SK-N-SH (cell line): Measurements from ENCODE around the gene TP53I11. TPM values are rescaled to one million over a fixed set of nuclear protein-coding genes. Genes with fewer than 3 reads are reported as not detected.

Source experiments
- CTCF ChIA-PET: fragments of 300-600, 350-600 bp; formaldehyde crosslinking; extraction: SDS; loops from one replicate; lab custom pipeline; 2021; lab: Yijun Ruan, JAX
- POLR2A ChIA-PET: fragments of 350-600 bp; sonication (Branson Sonifier 250); formaldehyde crosslinking; extraction: SDS; loops from one replicate; lab custom pipeline; 2020; ENCODE audit warnings: antibody characterized with exemption, inconsistent platforms; lab: Yijun Ruan, JAX
- DNase-seq: peaks from one replicate; pipeline ENCODE4 v3.0.0; 2012
- H2AFZ ChIP-seq: fragments of 200-600 bp; sonication (generic); 2 replicates; pipeline ENCODE4 v1.8.1; 2016; ENCODE audit warnings: antibody characterized with exemption, mild to moderate bottlenecking, low read depth
- H3F3A ChIP-seq: fragments of 200-600 bp; sonication (generic); replicated peaks from 2 replicates; pipeline ENCODE3; 2016; ENCODE audit warnings: antibody characterized with exemption, mild to moderate bottlenecking; ENCODE audit not compliant: insufficient read depth
- H3K27ac ChIP-seq, 2 experiments: fragments of 200-500 bp in 1 of 2; fragments of 200-600 bp in 1 of 2; sonication (Bioruptor generic) in 1 of 2; sonication (generic), shearing (Covaris generic) in 1 of 2; 2 replicates each; pipeline versions ENCODE4 v1.5.1 to v1.6.1; 2014 to 2016; ENCODE audit warnings: low read depth in 2 of 2, inconsistent platforms in 1 of 2, low read length in 1 of 2, mild to moderate bottlenecking in 1 of 2, mixed read lengths in 1 of 2
- H3K27me3 ChIP-seq: fragments of 200-600 bp; sonication (generic), shearing (Covaris generic); 2 replicates; pipeline ENCODE4 v1.6.1; 2016; ENCODE audit warnings: mixed run types; ENCODE audit not compliant: insufficient read depth
- H3K36me3 ChIP-seq, 2 experiments: fragments of 200-500 bp in 1 of 2; fragments of 200-600 bp in 1 of 2; sonication (Bioruptor generic) in 1 of 2; sonication (generic) in 1 of 2; replicated peaks in 1 of 2; 2 replicates each; pipeline versions ENCODE3 to v1.5.1; 2014 to 2016; ENCODE audit warnings: low read length in 1 of 2, mild to moderate bottlenecking in 1 of 2; ENCODE audit not compliant: insufficient read depth in 2 of 2, control insufficient read depth in 1 of 2
- H3K4me1 ChIP-seq, 2 experiments: fragments of 200-500 bp in 1 of 2; fragments of 200-600 bp in 1 of 2; sonication (Bioruptor generic) in 1 of 2; sonication (generic), shearing (Covaris generic) in 1 of 2; 2 replicates each; pipeline versions ENCODE4 v1.5.1 to v1.6.1; 2014 to 2016; ENCODE audit warnings: low read depth in 1 of 2, low read length in 1 of 2, mixed run types in 1 of 2; ENCODE audit not compliant: insufficient read depth in 2 of 2, control insufficient read depth in 1 of 2
- H3K4me2 ChIP-seq: fragments of 200-600 bp; sonication (generic), shearing (Covaris generic); 2 replicates; pipeline ENCODE4 v1.6.1; 2017; ENCODE audit warnings: mixed run types
- H3K4me3 ChIP-seq, 2 experiments: fragments of 200-500 bp in 1 of 2; fragments of 200-600 bp in 1 of 2; sonication (Bioruptor generic) in 1 of 2; sonication (generic), shearing (Covaris generic) in 1 of 2; 2 replicates each; pipeline versions ENCODE4 v1.5.1 to v1.8.1; 2014 to 2016; ENCODE audit warnings: low read depth in 2 of 2, inconsistent platforms in 1 of 2, low read length in 1 of 2, mild to moderate bottlenecking in 1 of 2, mixed read lengths in 1 of 2, moderate library complexity in 1 of 2
- H3K79me2 ChIP-seq: fragments of 200-600 bp; sonication (generic); 2 replicates; pipeline ENCODE4 v1.8.1; 2017; ENCODE audit warnings: mild to moderate bottlenecking; ENCODE audit not compliant: insufficient read depth
- H3K9ac ChIP-seq: fragments of 200-600 bp; sonication (generic); 2 replicates; pipeline ENCODE4 v1.6.1; 2017; ENCODE audit warnings: mixed run types
- H3K9me2 ChIP-seq: fragments of 200-600 bp; sonication (generic); 2 replicates; pipeline ENCODE4 v1.6.1; 2017; ENCODE audit warnings: mixed run types
- H3K9me3 ChIP-seq: fragments of 200-600 bp; sonication (generic); 2 replicates; pipeline ENCODE4 v1.6.1; 2017; ENCODE audit warnings: mixed run types, mild to moderate bottlenecking, moderate library complexity
- H4K20me1 ChIP-seq: fragments of 200-600 bp; sonication (generic); 2 replicates; pipeline ENCODE4 v1.6.1; 2017; ENCODE audit warnings: mild to moderate bottlenecking, mixed run types; ENCODE audit not compliant: insufficient read depth
- CTCF ChIP-seq: fragments of 200-600 bp; sonication (generic); IDR thresholded peaks from 2 replicates; pipeline ENCODE4 v1.6.1; 2017; ENCODE audit warnings: antibody characterized with exemption, mild to moderate bottlenecking, moderate library complexity
- ELF1 ChIP-seq: IDR thresholded peaks from 2 replicates; pipeline ENCODE4 v1.4.0; 2012
- EP300 ChIP-seq, 2 experiments: IDR thresholded peaks; 2 replicates each; pipeline versions ENCODE4 v1.4.0 to v1.6.1; 2012; ENCODE audit warnings: borderline replicate concordance in 1 of 2, low read depth in 1 of 2, low read length in 1 of 2
- FOXJ3 ChIP-seq: sonication (generic); formaldehyde crosslinking; IDR thresholded peaks from 2 replicates; pipeline ENCODE4 v1.5.1; 2020; ENCODE audit warnings: mild to moderate bottlenecking, missing genetic modification reagents
- GABPA ChIP-seq: IDR thresholded peaks from 2 replicates; pipeline ENCODE4 v1.4.0; 2012; ENCODE audit warnings: low read depth, mild to moderate bottlenecking
- GATA2 ChIP-seq: sonication (generic); formaldehyde crosslinking; IDR thresholded peaks from 2 replicates; pipeline ENCODE4 v1.5.0; 2020; ENCODE audit warnings: mild to moderate bottlenecking, missing genetic modification reagents
- MAX ChIP-seq: IDR thresholded peaks from 2 replicates; pipeline ENCODE4 v1.4.0; 2012; ENCODE audit warnings: low read depth
- MXI1 ChIP-seq: IDR thresholded peaks from 2 replicates; pipeline ENCODE4 v1.6.1; 2012; ENCODE audit warnings: mild to moderate bottlenecking, low read depth, low read length, improper control_type of control experiment
- NFIC ChIP-seq: IDR thresholded peaks from 2 replicates; pipeline ENCODE4 v1.4.0; 2012; ENCODE audit warnings: borderline replicate concordance
- NRF1 ChIP-seq: IDR thresholded peaks from 2 replicates; pipeline ENCODE4 v1.6.1; 2012; ENCODE audit warnings: low read depth, mild to moderate bottlenecking, low read length
- PBX3 ChIP-seq: IDR thresholded peaks from 2 replicates; pipeline ENCODE4; 2012
- POLR2AphosphoS5 ChIP-seq: IDR thresholded peaks from 2 replicates; pipeline ENCODE4 v1.6.1; 2012; ENCODE audit warnings: low read depth, low read length
- REST ChIP-seq: IDR thresholded peaks from 2 replicates; pipeline ENCODE4 v1.6.1; 2012; ENCODE audit warnings: mild to moderate bottlenecking, low read depth, low read length, moderate library complexity
- RFX5 ChIP-seq: IDR thresholded peaks from 2 replicates; pipeline ENCODE4 v1.6.1; 2012; ENCODE audit warnings: mild to moderate bottlenecking, improper control_type of control experiment, low read length
- TAF1 ChIP-seq: IDR thresholded peaks from 2 replicates; pipeline ENCODE4 v1.6.1; 2012; ENCODE audit warnings: low read depth, mild to moderate bottlenecking, low read length, moderate library complexity, borderline replicate concordance
- TCF12 ChIP-seq: IDR thresholded peaks from 2 replicates; pipeline ENCODE4 v1.4.0; 2012
- TEAD4 ChIP-seq: IDR thresholded peaks from 2 replicates; pipeline ENCODE4 v1.4.0; 2012; ENCODE audit warnings: mild to moderate bottlenecking, borderline replicate concordance; ENCODE audit not compliant: insufficient read depth
- USF2 ChIP-seq: fragments of 150-350 bp; IDR thresholded peaks from 2 replicates; pipeline ENCODE4 v1.6.1; 2017; ENCODE audit warnings: antibody characterized with exemption, low read length, low read depth, borderline replicate concordance
- YY1 ChIP-seq: IDR thresholded peaks from 2 replicates; pipeline ENCODE4 v1.4.0; 2012; ENCODE audit warnings: low read depth, mild to moderate bottlenecking
- WGBS: methylation state at CpG from one replicate; pipeline ENCODE4 v1.1.6; 2017; ENCODE audit warnings: low lambda C conversion rate; 5-methylcytosine and 5-hydroxymethylcytosine counted together
- polyA plus RNA-seq, 3 experiments: library from polyadenylated mRNA; depleted of rRNA; stranded (reverse); fragments of >200 nt; gene quantifications; 2 replicates each; pipeline ENCODE4 v1.2.3, GENCODE V29; 2012

Gene TP53I11
- polyA plus RNA-seq, 1 of the 3 experiments (the other 2 are of a cell fraction), result 6.6 TPM

- Histone ChIP-seq H3K27me3 (peaks cover 6% of the 10 kb centered on the region; the same call in 1 of the 2 replicates), H3K27ac (no peak overlapping the region), H3F3A (no peaks in the 10 kb centered on the region), H3K4me2 (no peak overlapping the region), H3K9me2 (no peaks in the 10 kb centered on the region), H2AFZ (no peak overlapping the region), H3K9ac (no peak overlapping the region), H3K79me2 (no peaks in the 10 kb centered on the region), H3K36me3 (no peaks in the 10 kb centered on the region), H3K4me1 (no peaks in the 10 kb centered on the region; a peak in 1 of 4 replicates), H4K20me1 (no peaks in the 10 kb centered on the region), H3K4me3 (no peak overlapping the region), H3K9me3 (no peaks in the 10 kb centered on the region)
- DNase-seq, result no peak
- no peak for TF ChIP-seq EP300 (IDR thresholded peaks at IDR 0.05; ENCODE audit: borderline replicate concordance in 1 of 2, low read depth in 1 of 2, low read length in 1 of 2)
- no peak for TF ChIP-seq TCF12
- TF ChIP-seq MXI1, result no peak
- TF ChIP-seq RFX5, result no peak
- no peak for TF ChIP-seq TAF1
- TF ChIP-seq CTCF, result no peak
- no peak for TF ChIP-seq POLR2AphosphoS5
- no peak for TF ChIP-seq USF2
- TF ChIP-seq TEAD4, result no peak
- TF ChIP-seq REST, result no peak
- no peak for TF ChIP-seq MAX
- no peak for TF ChIP-seq GABPA
- no peak for TF ChIP-seq GATA2
- TF ChIP-seq NRF1, result no peak
- no peak for TF ChIP-seq YY1
- no peak for TF ChIP-seq NFIC
- no peak for TF ChIP-seq ELF1
- TF ChIP-seq FOXJ3 (CRISPR knock-in tag), result no peak
- no peak for TF ChIP-seq PBX3
- WGBS, result 31% methylated on average over 3 of the region's 3 CpGs
- POLR2A ChIA-PET, result no interaction called here
- CTCF ChIA-PET, result interaction anchor here (1.1 to 1.3 kb wide), 3 partner anchors 11 to 142 kb away, joined by 3 to 7 read pairs (median 3); no protein-coding TSS in a partner anchor
These were observed 17.8 kb upstream of the TP53I11 start for GRCh38 chr11:44968510-44968909.
